ENCODE data around the gene NMD3. TPM values are rescaled to one million over a fixed set of nuclear protein-coding genes. Genes with fewer than 3 reads are reported as not detected.

Gene NMD3
- total and polyA plus RNA-seq, 2 of the 13 experiments (the other 11 are each of a cell fraction or from before 2014, with no cell fraction given) = 44.2 to 55.2 TPM

DNA sequence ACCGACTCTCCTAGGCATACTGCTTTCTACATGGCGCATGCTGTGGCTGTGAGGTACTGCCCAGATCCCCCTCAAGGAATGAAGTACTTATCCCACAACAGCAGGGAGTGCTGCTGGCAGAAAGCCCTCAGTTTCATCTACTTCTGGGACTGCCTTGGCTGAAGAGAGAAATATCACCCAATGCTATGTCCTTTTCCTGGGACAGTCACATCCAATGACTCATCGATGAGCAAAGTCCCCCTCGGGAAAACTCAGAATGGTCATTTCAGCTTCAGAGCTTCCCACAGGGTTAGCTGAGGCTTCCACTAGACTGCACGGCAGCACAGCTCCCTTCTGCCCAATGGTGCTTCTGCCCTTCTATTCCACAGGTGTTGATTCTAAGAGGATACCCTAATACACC, 3.6 kb upstream of the NMD3 start (continued):
- TF ChIP-seq CBX2 (IDR thresholded peaks at IDR 0.05; ENCODE audit: low read depth, low read length) (no peak), CBX2 (CRISPR knock-in tag; IDR thresholded peaks at IDR 0.05; ENCODE audit: low read depth) (no peak), TRIM24 (CRISPR knock-in tag; IDR thresholded peaks at IDR 0.05) (no peak), ZNF274 (CRISPR knock-in tag; IDR thresholded peaks at IDR 0.05) (no peak), LCORL (IDR thresholded peaks at IDR 0.05) (no peak), LCORL (CRISPR knock-in tag; IDR thresholded peaks at IDR 0.05) (0 out of 2 replicates have a peak, but pooled peaks have one; percentile 39), ZNF644 (CRISPR knock-in tag; IDR thresholded peaks at IDR 0.05; ENCODE audit: low read depth) (peak; percentile 18; the same call in 1 of the 2 replicates), ZNF30 (CRISPR knock-in tag; IDR thresholded peaks at IDR 0.05) (no peak), MXI1 (IDR thresholded peaks at IDR 0.05; ENCODE audit: borderline replicate concordance, low read depth, low read length) (no peak), SOX13 (IDR thresholded peaks at IDR 0.05) (no peak), SOX13 (CRISPR knock-in tag; conservative IDR thresholded peaks at IDR 0.05 in 1 of 2, IDR thresholded peaks at IDR 0.05 in 1 of 2) (no peak), ZNF564 (CRISPR knock-in tag; IDR thresholded peaks at IDR 0.05) (no peak), XRCC5 (optimal IDR thresholded peaks at IDR 0.05; ENCODE audit: low read length) (peak; percentile 56), YY1 (IDR thresholded peaks at IDR 0.05; ENCODE audit: insufficient read depth, insufficient replicate concordance, low read depth, low read length) (no peak), CENPX (CRISPR knock-in tag; IDR thresholded peaks at IDR 0.05) (no peak), ZSCAN30 (CRISPR knock-in tag; IDR thresholded peaks at IDR 0.05) (no peak)
- TF ChIP-seq, protein P1, sequence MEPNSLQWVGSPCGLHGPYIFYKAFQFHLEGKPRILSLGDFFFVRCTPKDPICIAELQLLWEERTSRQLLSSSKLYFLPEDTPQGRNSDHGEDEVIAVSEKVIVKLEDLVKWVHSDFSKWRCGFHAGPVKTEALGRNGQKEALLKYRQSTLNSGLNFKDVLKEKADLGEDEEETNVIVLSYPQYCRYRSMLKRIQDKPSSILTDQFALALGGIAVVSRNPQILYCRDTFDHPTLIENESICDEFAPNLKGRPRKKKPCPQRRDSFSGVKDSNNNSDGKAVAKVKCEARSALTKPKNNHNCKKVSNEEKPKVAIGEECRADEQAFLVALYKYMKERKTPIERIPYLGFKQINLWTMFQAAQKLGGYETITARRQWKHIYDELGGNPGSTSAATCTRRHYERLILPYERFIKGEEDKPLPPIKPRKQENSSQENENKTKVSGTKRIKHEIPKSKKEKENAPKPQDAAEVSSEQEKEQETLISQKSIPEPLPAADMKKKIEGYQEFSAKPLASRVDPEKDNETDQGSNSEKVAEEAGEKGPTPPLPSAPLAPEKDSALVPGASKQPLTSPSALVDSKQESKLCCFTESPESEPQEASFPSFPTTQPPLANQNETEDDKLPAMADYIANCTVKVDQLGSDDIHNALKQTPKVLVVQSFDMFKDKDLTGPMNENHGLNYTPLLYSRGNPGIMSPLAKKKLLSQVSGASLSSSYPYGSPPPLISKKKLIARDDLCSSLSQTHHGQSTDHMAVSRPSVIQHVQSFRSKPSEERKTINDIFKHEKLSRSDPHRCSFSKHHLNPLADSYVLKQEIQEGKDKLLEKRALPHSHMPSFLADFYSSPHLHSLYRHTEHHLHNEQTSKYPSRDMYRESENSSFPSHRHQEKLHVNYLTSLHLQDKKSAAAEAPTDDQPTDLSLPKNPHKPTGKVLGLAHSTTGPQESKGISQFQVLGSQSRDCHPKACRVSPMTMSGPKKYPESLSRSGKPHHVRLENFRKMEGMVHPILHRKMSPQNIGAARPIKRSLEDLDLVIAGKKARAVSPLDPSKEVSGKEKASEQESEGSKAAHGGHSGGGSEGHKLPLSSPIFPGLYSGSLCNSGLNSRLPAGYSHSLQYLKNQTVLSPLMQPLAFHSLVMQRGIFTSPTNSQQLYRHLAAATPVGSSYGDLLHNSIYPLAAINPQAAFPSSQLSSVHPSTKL (CRISPR knock-in tag; IDR thresholded peaks at IDR 0.05) = peak; percentile 70
- TF ChIP-seq, protein P2, sequence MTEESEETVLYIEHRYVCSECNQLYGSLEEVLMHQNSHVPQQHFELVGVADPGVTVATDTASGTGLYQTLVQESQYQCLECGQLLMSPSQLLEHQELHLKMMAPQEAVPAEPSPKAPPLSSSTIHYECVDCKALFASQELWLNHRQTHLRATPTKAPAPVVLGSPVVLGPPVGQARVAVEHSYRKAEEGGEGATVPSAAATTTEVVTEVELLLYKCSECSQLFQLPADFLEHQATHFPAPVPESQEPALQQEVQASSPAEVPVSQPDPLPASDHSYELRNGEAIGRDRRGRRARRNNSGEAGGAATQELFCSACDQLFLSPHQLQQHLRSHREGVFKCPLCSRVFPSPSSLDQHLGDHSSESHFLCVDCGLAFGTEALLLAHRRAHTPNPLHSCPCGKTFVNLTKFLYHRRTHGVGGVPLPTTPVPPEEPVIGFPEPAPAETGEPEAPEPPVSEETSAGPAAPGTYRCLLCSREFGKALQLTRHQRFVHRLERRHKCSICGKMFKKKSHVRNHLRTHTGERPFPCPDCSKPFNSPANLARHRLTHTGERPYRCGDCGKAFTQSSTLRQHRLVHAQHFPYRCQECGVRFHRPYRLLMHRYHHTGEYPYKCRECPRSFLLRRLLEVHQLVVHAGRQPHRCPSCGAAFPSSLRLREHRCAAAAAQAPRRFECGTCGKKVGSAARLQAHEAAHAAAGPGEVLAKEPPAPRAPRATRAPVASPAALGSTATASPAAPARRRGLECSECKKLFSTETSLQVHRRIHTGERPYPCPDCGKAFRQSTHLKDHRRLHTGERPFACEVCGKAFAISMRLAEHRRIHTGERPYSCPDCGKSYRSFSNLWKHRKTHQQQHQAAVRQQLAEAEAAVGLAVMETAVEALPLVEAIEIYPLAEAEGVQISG (CRISPR knock-in tag; IDR thresholded peaks at IDR 0.05) = 0 out of 2 replicates have a peak, but pooled peaks have one; percentile 34
- TF ChIP-seq, protein P3, sequence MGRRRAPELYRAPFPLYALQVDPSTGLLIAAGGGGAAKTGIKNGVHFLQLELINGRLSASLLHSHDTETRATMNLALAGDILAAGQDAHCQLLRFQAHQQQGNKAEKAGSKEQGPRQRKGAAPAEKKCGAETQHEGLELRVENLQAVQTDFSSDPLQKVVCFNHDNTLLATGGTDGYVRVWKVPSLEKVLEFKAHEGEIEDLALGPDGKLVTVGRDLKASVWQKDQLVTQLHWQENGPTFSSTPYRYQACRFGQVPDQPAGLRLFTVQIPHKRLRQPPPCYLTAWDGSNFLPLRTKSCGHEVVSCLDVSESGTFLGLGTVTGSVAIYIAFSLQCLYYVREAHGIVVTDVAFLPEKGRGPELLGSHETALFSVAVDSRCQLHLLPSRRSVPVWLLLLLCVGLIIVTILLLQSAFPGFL (CRISPR knock-in tag; IDR thresholded peaks at IDR 0.05) = no peak
- TF ChIP-seq, protein P4, sequence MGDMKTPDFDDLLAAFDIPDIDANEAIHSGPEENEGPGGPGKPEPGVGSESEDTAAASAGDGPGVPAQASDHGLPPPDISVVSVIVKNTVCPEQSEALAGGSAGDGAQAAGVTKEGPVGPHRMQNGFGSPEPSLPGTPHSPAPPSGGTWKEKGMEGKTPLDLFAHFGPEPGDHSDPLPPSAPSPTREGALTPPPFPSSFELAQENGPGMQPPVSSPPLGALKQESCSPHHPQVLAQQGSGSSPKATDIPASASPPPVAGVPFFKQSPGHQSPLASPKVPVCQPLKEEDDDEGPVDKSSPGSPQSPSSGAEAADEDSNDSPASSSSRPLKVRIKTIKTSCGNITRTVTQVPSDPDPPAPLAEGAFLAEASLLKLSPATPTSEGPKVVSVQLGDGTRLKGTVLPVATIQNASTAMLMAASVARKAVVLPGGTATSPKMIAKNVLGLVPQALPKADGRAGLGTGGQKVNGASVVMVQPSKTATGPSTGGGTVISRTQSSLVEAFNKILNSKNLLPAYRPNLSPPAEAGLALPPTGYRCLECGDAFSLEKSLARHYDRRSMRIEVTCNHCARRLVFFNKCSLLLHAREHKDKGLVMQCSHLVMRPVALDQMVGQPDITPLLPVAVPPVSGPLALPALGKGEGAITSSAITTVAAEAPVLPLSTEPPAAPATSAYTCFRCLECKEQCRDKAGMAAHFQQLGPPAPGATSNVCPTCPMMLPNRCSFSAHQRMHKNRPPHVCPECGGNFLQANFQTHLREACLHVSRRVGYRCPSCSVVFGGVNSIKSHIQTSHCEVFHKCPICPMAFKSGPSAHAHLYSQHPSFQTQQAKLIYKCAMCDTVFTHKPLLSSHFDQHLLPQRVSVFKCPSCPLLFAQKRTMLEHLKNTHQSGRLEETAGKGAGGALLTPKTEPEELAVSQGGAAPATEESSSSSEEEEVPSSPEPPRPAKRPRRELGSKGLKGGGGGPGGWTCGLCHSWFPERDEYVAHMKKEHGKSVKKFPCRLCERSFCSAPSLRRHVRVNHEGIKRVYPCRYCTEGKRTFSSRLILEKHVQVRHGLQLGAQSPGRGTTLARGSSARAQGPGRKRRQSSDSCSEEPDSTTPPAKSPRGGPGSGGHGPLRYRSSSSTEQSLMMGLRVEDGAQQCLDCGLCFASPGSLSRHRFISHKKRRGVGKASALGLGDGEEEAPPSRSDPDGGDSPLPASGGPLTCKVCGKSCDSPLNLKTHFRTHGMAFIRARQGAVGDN (CRISPR knock-in tag; IDR thresholded peaks at IDR 0.05) = no peak
